Measurements from ENCODE around the gene CRYBA4. TPM values are rescaled to one million over a fixed set of nuclear protein-coding genes. Genes with fewer than 3 reads are reported as not detected.

The CRYBA4 gene
- total RNA-seq, 1 experiment from 2014 or later, result 0.52 TPM

- no CpG with 5 or more reads among the region's 4 CpGs for WGBS (ENCODE audit: extremely low coverage, insufficient read length, low lambda C conversion rate)
Observed at GRCh38 chr22:26597480-26597879, 24.3 kb upstream of the CRYBA4 start.

More at GRCh38 chr22:26597480-26597879, 24.3 kb upstream of the CRYBA4 start:
- Histone ChIP-seq H3K56ac (ENCODE audit: insufficient read length, low read depth, low read length) (no peak overlapping the region), H2BK5ac (ENCODE audit: insufficient read length, low read length) (no peak overlapping the region), H4K91ac (ENCODE audit: insufficient read length, low read depth, low read length) (no peak overlapping the region), H2BK12ac (ENCODE audit: insufficient read length, low read depth, low read length) (no peak overlapping the region), H3K4ac (ENCODE audit: low read depth, low read length) (no peak overlapping the region), H4K8ac (replicated peaks; ENCODE audit: insufficient read length, low read depth, low read length) (no peak overlapping the region), H3K18ac (ENCODE audit: insufficient read length, low read depth, low read length) (no peak overlapping the region), H3K79me1 (ENCODE audit: insufficient read depth, low read depth, low read length, poor library complexity, severe bottlenecking) (no peaks in the 10 kb centered on the region), H3T11ph (ENCODE audit: low read length) (no peak overlapping the region), H2BK120ac (ENCODE audit: low read depth, low read length, poor library complexity, severe bottlenecking) (no peak overlapping the region), H3K9me3 (ENCODE audit: control insufficient read depth, low read depth, low read length) (no peaks in the 10 kb centered on the region), H3K27me3 (ENCODE audit: insufficient read depth, low read length) (no peaks in the 10 kb centered on the region), H3K23me2 (ENCODE audit: insufficient read length, low read depth, low read length, poor library complexity, severe bottlenecking) (no peaks in the 10 kb centered on the region), H3K79me2 (ENCODE audit: insufficient read depth, low read length) (no peaks in the 10 kb centered on the region), H3K23ac (ENCODE audit: insufficient read length, low read depth, low read length) (no peak overlapping the region), H3K14ac (ENCODE audit: insufficient read depth, low read length) (no peak overlapping the region), H2BK15ac (ENCODE audit: low read depth, low read length) (no peak overlapping the region), H4K20me1 (ENCODE audit: control insufficient read depth, insufficient read depth, insufficient read length) (no peaks in the 10 kb centered on the region), H3K27ac (ENCODE audit: insufficient read length, low read depth, low read length) (no peak overlapping the region), H3K4me1 (ENCODE audit: insufficient read depth, low read length) (no peaks in the 10 kb centered on the region), H2BK20ac (ENCODE audit: low read depth, low read length, poor library complexity, severe bottlenecking) (no peak overlapping the region), H3K9ac (ENCODE audit: extremely low read depth, insufficient read length, low read length) (no peak overlapping the region), H4K5ac (ENCODE audit: insufficient read length, low read depth, low read length) (no peak overlapping the region), H2AFZ (ENCODE audit: low read length) (no peak overlapping the region), H2AK5ac (ENCODE audit: insufficient read length, low read length) (no peak overlapping the region), H3K4me2 (ENCODE audit: insufficient read depth, insufficient read length, low read length) (no peak overlapping the region)
- no peak for TF ChIP-seq CTCF (conservative IDR thresholded peaks at IDR 0.05)
- H3K36me3 Mint-ChIP-seq (ENCODE audit: insufficient read depth in 1 of 3, low read depth in 3 of 3), result no peaks in the 10 kb centered on the region
- H3K4me3 Mint-ChIP-seq, result no peak overlapping the region
- H3K27ac Mint-ChIP-seq, result no peak overlapping the region
- peaks cover 10% of the 10 kb centered on the region for H3K27me3 Mint-ChIP-seq (ENCODE audit: low read depth)
- no peaks in the 10 kb centered on the region; a peak in 1 of 5 replicates for H3K9me3 Mint-ChIP-seq
- peaks cover 14 to 19% of the 10 kb centered on the region in 2 experiments for H3K4me1 Mint-ChIP-seq
- DNase-seq, result no peak
